ENCODE data around the gene SIGLEC6.
A peak's percentile ranks its signal among the peaks of the same experiment; 100 is the strongest.

The SIGLEC6 gene

GRCh38 chr19:51531349-51532315, at the start of gene SIGLEC6:
Gene SIGLEC6, minus strand, starts transcription at chr19:51531670. Its CDS starts 22 bp downstream, at chr19:51531648.
- H3K4me3 ChIP-seq (ENCODE audit: low read depth, low read length) = no peak within 1 kb of the TSS

GRCh38 chr19:51576850-51577249, 45.4 kb upstream of the SIGLEC6 start:
- TF ChIP-seq CTCF (IDR thresholded peaks at IDR 0.05; ENCODE audit: borderline replicate concordance, insufficient read depth, low read depth, low read length) = no peak
- H3K4me3 ChIP-seq (ENCODE audit: low read depth, low read length) = no peak overlapping the region

More at GRCh38 chr19:51531349-51532315, at the start of gene SIGLEC6:
- no peak for TF ChIP-seq CTCF (IDR thresholded peaks at IDR 0.05; ENCODE audit: borderline replicate concordance, insufficient read depth, low read depth, low read length)

GRCh38 chr19:51573331-51573730, 41.9 kb upstream of the SIGLEC6 start:
- TF ChIP-seq CTCF (IDR thresholded peaks at IDR 0.05; ENCODE audit: borderline replicate concordance, insufficient read depth, low read depth, low read length) = no peak
- no peak overlapping the region for H3K4me3 ChIP-seq (ENCODE audit: low read depth, low read length)

- no peak for TF ChIP-seq CTCF (IDR thresholded peaks at IDR 0.05; ENCODE audit: borderline replicate concordance, insufficient read depth, low read depth, low read length)
- no peak overlapping the region for H3K4me3 ChIP-seq (ENCODE audit: low read depth, low read length)
These were observed 41.4 kb upstream of the SIGLEC6 start for GRCh38 chr19:51572908-51573307.

- TF ChIP-seq CTCF (IDR thresholded peaks at IDR 0.05; ENCODE audit: borderline replicate concordance, insufficient read depth, low read depth, low read length) = no peak
- peak overlapping the region; percentile 77 for H3K4me3 ChIP-seq (ENCODE audit: low read depth, low read length)
These were observed 40.9 kb upstream of the SIGLEC6 start for GRCh38 chr19:51572410-51572809.

GRCh38 chr19:51571599-51571998, 40.1 kb upstream of the SIGLEC6 start:
- H3K4me3 ChIP-seq (ENCODE audit: low read depth, low read length) = peak overlapping the region; percentile 77
- no peak for TF ChIP-seq CTCF (IDR thresholded peaks at IDR 0.05; ENCODE audit: borderline replicate concordance, insufficient read depth, low read depth, low read length)

All from GM12875 (cell line).